KG1 (cell line): ENCODE measurements around the gene DDX19B.
"Not testable (repeated sequence)": the region's sequence is repeated elsewhere in the genome, so short reads cannot be mapped to it uniquely, and the experiment has no call there.

Experiments used
- DNase-seq: peaks from one replicate; lab custom pipeline; 2025; lab: John Stamatoyannopoulos, UW

The DDX19B gene

DNA sequence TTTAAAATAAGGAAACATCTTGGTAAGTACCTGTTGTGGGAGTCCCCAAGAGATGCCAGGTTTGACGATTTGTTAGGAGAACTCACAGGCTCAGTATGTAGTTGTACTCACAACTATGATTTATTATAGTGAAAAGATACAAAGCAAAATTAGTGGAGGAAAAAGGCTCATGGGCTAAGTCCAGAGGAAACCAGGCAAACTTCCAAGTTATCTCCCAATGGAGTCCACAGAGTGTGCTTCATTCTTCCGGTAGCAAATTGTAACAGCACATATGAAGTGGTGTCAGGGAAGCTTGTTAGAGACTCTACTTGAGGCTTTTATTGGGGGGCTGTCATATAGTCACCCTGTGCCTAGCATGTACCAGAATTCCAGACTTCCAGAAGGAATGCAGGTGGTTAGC lies 50.0 kb downstream of the DDX19B start:
- no peak for DNase-seq

DNA sequence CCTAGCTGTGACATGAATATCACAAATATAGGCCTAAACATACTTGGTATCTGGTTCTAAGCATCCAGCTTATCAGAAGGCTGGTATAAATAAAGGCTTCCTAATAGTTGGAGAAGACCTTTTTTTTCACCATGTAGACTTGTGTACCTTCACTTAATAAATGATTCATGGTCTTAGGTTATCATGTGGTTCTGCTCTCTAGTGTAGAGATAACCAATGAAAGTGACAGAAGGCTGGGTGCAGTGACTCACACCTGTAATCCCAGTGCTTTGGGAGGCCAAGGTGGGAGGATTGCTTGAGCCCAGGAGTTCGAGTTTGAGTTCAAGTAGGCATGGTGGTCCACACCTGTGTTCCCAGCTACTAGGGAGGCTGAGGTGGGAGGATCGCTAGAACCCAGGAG lies 50.8 kb downstream of the DDX19B start:
- no peak for DNase-seq

DNA sequence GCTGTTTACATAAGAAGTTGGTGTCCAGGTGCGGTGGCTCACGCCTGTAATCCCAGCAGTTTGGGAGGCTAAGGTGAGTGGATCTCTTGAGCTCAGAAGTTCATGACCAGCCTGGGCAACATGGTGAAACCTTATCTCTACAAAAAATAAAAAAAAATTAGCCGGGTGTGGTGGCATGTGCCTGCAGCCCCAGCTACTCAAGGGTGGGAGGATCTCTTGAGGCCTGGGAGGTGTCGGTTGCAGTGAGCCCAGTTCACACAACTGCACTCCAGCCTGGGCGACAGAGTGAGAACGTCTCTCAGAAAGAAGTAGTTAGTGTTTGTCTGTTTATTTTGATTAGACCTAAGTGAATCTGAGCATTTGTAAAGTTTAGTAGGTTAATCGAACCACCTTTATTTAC lies 60.6 kb downstream of the DDX19B start:
- DNase-seq, result no peak

DNA sequence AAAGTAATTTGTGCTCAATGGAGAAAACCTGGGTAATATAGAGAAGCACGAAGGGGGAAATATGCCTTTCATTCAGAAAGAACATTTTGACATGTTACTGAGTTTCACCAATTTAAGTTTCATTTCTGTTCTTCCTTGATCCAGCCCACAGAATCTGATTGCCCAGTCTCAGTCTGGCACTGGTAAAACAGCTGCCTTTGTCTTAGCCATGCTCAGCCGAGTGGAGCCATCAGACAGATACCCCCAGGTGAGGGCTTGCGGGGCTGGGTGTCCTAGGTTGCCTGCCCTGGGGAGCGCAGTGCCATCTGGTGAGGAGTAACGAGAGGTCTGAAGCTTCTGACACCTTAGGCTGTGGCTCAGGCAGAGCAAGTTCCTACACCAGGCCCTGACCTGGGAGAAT lies 65.4 kb downstream of the DDX19B start:
- no peak for DNase-seq

DNA sequence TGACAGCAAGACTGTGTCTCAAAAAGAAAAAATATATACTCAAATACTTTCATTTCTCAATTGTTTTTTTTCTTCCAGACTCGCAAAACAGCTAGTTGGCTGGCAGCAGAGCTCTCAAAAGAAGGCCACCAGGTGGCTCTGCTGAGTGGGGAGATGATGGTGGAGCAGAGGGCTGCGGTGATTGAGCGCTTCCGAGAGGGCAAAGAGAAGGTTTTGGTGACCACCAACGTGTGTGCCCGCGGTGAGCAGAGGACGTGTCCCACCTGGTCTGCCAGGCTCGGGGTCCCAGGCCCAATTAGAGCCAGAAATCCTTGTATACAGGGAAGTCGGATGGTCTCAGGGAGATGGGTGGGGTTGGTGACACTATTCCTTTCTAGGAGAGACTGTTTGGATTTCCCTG lies 71.2 kb downstream of the DDX19B start:
- not testable (repeated sequence) for DNase-seq

DNA sequence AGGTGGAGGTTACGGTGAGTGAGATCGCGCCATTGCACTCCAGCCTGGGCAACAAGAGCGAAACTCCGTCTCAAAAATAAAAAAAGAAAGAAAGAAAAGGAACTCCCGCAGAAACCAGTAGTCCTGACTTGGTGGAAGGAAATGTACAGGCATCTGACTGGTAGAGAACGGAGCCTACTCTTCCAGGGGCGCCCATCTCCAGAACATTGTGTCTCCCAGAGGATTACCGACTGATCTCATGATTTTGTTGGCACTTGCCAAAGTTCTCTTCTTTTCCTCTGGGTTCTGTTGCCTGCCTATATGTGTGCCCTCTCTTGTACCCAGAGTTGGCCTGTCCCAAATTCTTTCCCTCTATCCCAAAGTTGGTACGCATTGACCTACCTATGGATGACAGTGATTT lies 71.9 kb downstream of the DDX19B start:
- DNase-seq, result no peak

DNA sequence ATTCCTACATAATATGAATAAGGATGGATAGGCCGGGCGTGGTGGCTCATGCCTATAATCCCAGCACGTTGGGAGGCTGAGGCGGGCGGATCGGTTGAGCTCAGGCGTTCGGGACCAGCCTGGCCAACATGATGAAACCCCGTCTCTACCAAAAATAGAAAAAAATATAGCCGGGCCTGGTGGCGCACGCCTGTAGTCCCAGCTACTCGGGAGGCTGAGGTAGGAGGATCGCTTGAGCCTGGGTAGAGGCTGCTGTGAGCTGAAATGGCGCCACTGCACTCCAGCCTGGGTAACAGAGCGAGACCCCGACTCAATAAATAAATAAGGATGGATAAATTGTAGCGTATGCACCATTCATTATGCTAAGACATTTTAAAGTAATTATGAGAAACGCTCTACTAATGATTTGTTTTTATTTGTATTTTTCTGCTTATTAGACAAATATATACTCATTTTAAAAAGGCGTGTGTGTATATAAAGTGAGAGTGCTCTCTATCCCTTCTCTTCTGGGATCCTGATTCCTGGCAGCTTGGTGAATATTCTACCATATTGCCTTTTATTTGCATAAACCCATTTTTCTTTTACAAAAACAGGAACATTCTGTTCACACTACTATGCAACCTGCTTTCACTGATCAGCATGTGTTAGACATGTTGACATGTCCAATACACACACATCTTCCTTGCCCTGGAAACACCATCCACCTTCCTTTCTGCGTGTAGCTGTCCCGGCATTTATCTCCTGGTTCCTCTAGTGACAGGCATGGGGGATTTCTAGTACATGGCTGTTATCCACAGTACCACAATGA lies 74.1 kb downstream of the DDX19B start:
- no peak for DNase-seq

DNA sequence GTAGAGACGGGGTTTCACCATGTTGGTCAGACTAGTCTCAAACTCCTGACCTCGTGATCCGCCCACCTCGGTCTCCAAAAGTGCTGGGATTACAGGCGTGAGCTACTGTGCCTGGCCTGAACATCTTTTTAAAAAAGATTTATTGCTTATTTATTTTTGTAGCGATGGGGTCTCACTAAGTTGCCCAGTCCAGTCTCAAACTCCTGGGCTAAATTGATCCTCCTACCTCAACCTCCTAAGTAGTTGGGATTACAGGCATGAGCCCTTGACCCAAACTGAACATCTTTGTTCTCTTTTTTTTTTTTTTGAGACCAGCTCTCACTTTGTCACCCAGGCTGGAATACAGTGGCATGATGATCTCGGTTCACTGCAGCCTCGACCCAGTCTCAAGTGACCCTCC lies 75.2 kb downstream of the DDX19B start:
- DNase-seq, result no peak

DNA sequence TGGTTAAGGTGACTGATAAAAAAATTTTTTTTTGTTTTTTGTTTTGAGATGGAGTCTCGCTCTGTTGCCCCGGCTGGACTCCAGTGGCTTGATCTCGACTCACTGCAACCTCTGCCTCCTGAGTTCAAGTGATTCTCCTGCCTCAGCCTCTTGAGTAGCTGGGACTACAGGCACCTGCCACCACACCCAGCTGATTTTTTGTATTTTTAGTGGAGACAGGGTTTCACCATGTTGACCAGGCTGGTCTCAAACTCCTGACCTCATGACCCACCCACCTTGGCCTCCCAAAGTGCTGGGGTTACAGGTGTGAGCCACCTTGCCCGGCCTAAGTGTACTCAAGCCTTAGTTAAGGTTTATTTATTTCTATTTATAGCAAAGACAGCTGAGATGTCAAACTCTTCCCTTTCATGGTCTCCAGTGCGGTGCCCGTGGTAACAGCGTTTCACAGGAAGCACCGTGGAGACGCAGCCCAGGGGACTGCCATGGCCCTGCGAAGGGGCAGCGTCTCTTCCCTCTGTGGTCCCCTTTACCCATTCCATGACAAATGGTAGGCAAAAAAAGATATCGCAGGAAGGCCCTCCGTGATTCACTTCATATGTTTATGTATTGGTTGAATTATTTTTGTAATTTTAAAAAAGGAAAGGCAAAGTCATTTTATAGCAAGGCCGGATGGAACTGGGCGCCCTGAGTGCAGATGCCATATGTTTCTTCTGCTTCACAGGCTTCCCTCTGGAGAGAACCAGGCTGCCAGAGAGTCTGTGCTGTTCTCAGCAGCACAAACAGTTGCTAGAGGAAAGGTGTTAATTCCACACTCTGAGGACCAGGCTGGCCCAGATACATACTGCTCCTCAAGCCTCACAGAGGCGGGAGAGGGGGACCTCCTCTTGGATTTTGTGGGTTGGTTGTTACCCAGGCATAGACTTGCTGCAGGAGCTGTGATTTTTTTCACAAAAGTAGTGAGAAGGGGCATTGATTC lies 76.9 kb downstream of the DDX19B start:
- DNase-seq, result no peak

DNA sequence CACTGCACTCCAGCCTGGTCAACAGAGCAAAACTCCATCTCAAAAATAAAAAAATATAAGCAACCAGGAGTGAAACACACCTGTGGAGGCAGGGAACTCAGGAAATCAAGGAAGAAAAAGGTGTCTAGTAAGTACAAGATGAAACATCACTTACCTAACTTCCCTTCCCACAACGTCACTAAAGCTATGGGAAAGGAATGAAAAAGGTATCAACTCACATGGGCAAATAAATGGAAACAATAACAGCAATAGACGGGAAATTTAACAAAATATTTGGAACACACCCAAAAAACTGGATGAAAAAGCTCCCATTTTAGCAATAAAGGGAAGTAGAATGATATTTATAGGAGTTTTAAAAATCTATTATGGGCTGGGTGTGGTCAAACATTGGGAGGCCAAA lies 78.8 kb downstream of the DDX19B start:
- no peak for DNase-seq

DNA sequence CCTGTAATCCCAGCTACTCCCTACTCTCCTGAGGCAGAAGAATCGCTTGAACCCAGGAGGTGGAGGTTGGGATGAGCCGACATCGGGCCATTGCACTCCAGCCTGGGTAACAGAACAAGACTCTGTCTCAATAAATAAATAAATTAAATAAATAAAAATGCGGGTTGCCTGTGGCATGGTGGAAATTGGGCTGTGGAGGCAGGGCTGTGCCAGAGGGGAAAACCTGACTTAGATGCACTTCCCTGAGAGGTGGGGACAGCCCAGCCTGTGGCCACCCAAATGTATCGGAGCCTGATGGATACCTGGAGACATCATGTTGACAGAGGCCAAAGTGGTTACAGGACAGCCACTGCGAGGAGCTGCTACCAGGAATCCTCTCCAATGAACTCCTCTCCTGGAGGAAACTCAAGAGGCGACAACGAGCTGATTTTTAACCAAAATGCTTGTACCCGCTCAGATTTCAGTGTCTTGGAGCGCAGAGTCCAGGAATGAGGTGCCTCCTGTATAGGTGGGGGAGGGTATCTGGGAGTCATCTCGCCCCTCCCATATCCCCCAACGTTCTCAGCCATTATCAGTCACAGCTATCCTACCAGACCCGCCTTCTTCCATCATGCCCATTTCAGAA lies 80.0 kb downstream of the DDX19B start:
- no peak for DNase-seq

DNA sequence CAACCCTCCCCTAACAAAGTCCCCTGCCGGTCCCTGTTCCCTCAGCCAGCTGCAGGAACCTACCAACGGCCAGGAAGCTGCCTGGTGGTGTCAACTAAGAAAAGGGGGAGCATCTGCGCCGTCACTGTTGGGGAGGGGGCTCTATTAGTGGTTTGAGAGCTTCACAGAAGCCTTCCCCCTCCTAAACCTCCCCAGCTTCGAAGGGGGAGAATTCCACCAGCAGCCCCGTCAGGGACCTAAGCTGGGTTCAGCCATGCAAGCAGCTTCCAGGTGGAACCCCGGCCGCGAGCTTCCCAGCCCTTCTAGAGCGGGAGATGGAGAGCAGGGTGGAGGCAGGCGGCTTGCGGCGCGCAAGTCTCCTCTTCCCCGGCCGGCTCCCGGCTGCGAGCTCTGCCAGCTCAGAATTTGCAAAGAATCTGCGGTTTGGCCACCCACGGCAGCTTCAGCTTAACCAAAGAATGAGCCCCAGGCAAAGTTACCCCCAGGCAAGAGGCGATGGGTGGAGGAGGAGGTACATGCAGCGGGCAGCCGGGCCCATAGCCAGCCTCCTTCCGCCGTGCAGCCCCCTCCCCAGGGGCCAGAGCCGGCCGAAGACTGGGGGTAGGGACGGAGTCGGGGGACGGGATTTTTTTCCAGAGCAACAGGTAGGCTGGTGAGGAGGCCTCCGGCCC lies 81.4 kb downstream of the DDX19B start:
- no peak for DNase-seq

DNA sequence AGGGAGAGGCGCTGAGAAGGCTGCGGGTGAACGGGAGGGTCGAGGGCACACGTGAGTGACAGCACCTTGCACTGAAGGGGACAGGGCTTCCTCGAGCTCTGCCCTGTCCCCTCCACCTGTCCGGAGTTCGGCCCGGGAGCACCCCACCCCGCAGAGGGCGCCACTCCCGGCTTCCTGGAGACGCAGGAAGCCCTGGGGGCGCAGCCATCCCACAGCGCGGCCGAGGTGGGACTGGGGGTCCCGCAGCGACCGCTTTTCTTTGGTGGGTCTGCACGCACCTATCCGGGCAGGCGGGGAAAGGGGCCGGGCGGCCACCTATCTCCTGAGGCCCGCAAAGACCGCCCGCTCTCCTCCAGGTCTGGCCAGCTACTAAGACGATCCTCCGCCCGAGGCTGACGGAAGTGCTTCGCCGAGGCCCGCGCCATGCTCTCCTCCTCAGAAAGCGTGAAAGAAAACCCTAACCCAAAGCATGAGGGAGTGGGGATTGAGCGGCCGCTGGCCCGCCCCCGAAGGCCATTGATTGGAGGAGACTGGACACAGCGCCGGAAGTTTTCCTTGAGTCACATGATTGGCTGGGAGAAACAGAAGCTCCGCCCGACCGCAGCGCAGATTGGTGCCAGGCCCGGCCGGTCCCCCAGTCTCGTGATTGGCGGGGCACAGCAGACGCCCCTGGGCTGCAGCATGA lies 82.1 kb downstream of the DDX19B start:
- peak; percentile 95 for DNase-seq

DNA sequence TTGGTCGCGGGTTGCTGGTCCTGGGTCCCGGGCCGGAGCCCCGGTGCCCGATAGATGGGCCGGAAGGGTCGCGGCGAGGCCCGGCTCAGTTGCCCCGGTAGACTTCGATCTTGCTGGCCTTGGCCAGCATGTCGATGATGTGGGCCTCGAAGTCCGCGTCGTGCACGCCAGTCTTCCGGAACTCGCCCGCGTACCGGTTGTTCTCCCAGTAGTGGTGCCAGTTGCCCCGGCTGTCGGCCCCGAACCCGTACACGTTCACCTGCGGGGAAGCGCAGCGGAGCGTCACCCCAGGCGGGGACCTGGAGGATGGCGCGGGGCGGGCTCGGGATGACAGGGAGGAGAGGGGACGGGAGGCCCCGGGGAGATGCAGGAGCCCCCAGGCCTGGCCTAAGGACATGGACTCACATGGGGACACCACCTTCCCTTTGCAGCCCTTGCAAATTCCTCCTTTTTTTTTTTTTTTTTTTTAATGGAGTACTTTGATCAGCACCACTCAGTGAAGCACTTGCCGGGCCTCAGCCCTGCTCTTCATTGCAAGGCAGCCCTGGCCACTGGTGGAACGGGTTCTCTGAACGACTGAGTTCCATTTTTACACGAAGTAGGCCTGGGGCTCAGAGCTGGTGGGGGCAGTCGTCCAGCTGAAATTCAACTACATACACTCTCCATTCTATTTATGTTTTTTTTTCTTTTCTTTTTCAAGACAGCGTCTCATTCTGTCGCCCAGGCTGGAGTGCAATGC lies 82.8 kb downstream of the DDX19B start:
- DNase-seq, result no peak

DNA sequence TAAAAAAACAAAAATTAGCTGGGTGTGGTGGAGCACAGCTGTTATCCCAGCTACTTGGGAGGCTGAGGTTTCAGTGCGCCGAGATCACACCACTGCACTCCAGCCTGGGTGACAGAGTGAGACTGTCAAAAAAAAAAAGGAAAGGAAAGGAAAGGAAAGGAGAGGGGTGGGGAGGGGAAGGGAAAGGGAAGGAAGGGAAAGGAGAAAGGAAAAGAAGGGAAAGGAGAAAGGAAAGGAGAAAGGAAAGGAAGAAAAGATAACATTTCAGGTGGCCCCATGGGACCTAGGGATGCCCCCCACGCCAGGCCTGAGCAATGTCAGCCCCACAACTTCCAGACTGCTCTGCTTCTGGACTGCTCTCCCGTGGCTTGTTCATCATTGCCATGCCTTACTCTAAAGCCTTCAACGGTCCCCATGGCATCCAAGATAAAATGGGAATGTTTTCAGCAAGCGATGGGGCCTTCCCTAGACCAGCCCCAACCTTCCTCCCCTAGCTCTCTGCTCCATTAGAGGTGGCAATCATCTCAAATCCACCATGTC lies 84.5 kb downstream of the DDX19B start:
- no peak for DNase-seq
